CD4-positive, alpha-beta T cell treated with Interleukin-21 for 1 hour (primary cell): ENCODE data around the gene HERC3.
A peak's percentile ranks its signal among the peaks of the same experiment; 100 is the strongest.

Source experiments
- DNase-seq: peaks from one replicate; pipeline ENCODE4 v3.0.0-alpha.2; 2020

Gene HERC3

DNA sequence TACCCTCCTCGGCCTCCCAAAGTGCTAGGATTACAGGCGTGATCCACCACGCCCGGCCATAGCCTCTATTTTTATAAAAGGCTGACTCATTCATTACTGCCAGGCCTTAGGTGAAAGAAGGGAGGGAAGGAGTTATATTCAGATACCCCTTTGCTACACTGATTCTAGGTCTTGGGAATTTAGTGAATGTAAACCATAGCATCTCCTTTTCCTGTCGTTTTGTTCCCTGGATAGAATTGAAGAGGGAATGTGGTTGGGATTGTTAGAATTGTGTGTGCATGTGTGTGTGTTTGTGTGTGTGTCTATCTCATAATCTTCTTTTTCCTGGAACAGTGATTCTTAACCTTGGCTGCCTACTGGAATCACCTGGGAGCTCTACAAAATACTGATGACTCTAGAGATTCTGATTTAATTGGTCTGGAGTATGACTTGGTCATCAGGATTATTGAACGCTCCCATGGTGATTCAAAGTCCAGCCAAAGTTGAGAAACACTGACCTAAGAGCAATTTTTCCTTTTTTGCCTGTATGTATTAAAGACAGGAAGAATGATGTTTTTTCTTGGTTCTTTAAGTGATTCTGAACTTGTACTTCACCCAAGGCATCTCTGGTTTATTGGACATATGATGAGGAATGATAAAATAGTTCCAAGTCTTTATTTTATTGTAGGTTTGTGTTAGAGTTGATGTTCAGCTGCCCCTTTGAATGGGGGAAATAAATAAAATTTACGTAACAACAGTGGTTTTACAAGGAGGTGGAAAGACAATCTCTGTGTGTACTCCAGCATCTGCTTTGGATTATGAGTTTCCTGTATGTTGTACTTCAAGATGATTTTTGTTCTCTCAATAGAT, 68.4 kb downstream of the HERC3 start:
- no peak for DNase-seq

DNA sequence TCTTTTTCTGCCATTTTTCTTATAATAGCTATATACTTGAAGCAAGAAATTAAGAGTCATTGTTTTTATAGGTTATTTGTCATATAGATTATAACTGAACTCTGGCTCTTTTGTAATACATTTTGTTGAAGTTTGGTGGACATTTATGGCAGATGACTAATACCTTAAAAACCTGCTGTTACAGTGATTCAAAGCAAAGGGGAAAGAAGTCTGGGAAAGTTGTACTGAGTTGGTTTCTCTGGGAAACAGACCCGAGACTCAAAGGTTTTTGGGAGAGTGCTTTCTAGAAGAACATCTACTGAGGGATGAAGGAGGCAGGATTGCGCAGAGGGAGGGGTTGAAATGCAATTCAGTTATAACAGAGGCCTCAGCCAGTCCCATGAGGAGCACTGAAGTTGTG, 69.5 kb downstream of the HERC3 start:
- no peak for DNase-seq

DNA sequence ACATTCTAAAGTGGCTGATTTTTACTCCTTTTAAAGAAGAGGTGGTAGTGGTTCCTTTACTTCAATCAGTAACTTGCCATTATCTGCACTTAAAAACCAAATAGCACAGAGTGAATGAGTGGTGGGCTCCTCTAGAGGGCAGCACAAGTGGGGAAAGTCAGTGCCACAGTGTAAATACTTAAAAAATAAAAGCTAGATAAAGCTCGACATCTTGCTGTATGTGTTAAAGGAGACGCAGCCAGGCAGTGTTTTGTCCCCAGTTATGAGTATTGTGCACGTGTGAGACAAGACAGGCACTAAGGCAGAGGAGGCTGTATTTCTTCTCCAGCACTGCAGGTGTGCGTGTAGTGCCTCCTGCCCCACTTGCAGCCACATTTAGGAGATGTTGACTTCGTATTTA, 80.7 kb downstream of the HERC3 start:
- DNase-seq = peak; percentile 37

DNA sequence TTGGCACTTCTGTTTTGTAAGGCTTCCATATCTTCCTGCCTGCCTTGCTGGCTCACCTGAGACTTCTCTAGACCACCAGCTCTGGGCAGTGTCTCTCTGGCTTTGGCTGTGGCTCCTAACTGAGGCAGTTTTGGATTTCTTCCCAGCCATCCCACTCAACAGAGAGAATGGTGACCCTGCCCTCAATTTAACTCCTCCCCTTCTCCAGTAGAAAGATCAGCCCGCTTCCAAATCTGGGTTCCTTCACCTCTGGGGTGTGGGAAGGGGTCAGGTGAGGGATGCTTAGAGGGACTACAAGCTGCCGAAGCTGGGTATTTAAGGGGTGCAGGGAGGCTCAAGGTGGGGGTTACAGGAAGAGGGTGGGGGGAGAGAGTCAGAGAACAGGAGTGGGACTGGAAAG, 81.6 kb downstream of the HERC3 start:
- DNase-seq = no peak

DNA sequence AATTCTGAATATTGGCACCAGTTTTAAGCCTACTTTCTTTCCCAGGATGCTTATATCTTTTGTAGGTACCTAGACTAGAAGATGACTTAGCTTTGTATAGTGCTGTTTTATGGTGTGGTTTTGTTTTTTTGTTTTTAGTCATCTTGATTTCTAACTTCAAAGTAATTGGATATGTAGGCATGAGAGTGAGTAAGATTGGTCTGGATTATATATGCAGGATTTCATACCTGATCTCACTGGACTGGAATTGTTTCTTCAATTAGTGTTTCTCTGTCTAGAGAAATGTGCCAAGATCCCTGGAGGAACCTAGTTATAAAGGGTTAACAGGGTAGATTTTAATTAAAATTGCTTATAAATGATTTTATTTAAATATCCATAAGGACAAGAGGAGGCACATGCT, 82.3 kb downstream of the HERC3 start:
- DNase-seq = no peak

DNA sequence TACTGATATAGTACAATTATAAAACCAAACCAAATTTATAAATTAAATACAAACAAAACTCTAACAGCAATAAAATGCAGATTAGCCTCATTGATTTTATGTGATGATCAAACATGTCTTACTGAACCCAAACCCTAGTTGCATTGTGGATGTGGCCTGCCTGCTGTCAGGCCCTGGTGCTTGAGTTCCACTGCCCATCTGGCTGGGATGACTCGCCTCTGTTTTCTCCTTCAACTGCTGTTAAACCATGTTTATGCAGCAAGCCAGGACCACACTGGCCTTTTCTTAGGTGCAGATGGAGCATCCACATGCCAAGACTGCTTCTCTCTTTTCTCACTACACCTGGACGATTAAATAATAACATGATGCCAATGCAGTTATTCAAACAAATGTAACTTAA, 82.7 kb downstream of the HERC3 start:
- no peak for DNase-seq

DNA sequence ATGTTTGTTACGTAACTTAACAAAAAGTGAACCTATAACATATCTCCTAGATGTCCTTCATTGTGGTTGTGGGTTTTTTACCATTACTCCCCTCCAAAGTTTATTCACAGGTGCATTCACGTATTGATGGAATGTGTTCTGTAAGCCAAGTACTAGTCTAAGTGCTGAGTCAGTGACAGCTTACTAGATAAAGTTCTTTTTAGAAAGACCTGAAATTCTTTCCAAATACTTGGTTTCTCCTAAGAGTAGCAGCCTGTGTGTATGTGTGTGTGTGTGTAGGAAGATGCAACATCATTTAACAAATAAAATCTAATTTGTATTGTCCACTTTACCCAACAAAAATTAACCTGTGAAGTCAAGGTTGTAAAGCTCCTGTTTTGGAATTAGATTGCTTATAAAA, 83.3 kb downstream of the HERC3 start:
- DNase-seq = no peak

DNA sequence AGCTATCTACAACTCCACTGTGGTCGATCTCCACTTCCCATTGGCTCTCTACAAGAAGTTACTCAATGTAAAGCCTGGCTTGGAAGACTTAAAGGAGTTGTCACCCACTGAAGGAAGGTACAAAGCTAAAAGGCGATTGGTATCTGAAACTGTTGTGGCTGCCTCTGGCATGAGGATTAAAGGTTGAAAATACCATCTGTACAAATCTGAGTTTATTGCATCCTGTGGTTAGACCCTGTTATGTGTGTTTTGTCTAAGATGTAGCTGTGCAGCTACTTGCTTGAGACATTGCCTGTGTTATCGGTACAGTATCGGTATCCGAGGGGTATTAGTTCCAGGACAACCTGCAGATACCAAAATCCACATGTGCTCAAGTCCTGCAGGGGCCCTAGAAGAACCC, 88.9 kb downstream of the HERC3 start:
- no peak for DNase-seq

DNA sequence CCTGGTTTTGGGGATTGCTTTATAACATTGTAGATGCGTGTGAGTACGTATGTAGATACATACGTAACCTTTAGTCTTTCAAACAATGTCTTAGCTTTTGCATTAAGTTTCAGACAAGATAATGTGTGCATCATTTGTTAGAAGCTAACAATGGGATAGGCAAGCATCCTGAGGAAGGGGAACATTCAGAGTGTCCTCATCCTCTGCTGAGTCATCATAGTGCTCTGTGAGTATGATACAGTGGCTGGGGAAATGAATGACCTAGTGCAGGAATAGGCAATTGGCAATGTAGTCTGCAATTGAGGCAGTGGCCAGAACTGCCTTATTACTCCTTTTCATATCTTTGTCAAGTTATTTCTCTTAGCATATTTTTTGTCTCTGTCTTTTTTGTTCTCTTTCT, 98.1 kb downstream of the HERC3 start:
- no peak for DNase-seq

DNA sequence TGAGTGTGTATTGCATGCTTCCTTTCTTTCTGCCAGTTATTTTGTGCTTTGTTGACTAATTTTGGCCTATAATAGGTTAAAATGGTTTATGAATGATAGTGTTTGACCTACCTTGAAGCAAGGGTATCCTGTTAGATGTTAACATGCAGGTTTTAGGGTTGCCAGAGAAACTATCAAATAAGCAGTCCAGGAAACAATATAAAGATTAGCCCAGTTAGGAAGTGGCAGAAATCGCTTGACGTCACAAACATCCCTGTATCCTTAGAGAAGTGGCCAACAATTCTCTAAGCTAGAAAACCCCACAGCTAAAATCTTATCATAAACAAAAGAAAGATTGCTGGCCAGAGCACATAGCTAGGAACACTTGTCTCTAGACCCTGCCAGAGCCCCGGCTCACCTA, 101.5 kb downstream of the HERC3 start:
- DNase-seq = no peak

DNA sequence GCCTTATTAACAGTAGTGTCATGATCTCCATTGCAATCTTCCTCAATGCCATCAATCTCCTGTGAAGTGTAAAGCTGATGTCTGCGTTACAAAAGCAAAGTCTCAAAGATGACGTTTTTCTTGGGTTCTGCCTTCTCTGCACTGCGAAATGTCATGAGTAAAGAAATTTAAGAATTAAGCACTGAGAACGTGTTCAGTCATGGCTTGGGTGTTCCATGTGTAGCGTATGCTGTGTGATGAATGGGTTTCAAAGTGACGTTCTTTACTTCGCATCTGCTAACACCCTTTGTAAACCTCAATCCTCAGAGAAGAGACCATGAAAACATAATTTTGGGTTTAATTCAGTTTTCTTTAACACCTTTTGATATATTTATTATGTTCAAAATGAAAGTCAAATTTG, 104.3 kb downstream of the HERC3 start:
- no peak for DNase-seq

DNA sequence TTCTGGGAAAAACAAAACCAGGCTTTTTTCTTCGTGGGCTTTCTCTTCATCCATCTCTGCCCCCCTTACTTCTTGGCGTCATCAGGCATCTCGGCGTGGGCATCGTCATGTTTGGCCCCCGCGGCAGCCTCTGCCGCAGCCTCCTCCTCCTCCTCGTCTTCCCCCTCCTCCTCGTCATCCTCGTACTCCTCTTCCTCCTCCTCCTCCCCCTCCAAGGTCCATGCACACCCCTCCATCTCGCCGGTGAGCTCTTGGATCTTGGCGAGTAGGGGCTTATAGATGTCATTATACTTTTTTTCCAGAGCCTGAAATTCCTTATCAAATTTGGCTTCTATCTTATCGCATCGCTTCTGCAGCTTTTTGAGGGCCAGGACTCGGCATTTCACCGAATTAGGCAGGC, 104.9 kb downstream of the HERC3 start:
- DNase-seq = peak; percentile 40

DNA sequence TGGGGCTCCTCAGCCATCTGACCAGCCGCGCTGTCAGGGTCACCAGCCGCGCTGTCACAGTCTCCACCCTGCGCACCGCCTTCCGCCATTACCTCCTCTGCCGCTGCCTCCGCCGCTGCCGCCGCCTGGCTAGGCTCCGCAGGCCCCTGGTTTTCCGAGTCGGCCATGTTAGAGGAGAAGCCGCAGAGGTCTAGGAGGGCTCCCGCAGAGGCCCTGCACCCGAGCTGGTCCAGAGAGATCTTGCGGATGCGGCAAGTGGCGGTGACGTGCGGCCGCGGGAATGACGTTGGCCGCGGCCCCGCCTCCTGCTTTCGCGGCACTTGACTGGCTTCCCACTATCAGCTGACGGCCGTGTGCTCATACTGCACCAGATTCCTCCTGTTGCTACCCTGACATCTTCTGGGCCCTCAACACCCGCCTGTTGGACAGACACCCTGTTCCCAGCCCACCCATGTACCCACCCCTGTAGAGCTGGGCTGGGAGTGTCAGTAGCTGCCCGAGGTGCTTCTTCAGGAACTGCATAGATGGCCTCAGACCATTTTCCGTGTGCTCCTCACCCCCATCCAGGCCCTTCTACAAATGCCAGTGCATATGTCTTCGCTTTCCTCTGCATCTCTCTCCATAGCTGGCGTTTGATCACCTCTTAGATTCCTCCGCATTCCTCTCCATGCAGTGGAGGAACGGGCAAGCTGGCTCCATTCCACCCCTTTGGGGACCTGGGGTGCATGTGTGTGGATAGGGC, 105.5 kb downstream of the HERC3 start, which contains the start of gene NAP1L5:
NAP1L5 (minus strand) TSS at position 242 of the 742 bp plus-strand sequence; CDS start at position 167, 75 bp downstream.
- DNase-seq = peak; percentile 80

DNA sequence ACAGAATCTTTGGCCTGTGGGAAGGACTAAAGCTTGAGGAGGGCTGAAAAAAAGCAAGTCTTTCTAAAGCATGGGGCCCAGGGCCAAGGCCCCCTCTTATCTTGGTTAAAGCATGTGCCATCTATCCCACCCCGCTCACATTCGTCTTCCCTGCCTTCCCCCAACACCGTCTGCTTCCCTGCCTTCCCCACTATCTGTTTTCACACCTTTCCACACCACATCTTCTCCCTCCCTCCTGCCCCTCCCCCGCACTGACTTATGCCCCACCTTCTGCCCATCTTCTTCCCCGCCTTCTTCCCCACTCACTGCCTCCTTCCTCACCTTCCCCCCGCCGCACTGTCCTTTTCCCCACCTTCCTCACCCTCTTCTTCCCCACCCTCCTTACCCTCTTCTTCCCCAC, 106.2 kb downstream of the HERC3 start:
- DNase-seq = no peak

DNA sequence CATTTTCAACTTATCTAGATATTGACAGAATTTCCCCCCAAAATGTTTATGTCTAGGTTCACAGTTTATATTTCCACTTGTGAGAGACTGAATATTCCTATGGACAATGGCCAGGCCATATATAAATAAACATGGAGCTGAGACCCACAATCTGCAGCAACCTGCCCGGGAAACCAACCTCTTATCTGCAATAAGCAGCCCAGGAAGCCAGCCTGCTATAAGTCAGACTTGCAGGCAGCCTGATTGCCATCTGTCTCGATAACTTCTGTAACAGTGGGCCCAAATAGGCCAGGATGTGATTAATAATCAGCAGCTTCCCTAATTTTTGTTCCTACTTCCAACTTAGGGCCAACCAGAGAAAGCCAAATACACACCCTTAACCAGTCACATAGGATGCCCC, 110.5 kb downstream of the HERC3 start:
- no peak for DNase-seq

DNA sequence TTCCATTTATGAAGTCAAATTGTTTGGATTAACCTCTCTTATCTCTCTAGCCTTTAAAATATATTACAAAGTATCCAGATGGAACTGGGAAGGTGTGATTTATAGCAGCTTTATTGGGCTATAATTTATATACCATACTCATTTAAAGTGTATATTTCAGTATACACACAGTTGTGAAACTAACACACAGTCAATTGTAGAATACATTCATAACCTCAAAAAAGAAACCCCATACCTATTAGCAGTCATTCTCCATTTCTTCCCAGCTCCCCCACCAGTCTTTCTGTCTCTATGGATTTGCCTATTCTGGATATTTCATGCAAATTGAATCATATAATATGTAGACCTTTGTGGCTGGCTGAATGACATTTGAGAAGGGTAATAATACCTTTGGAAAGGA, 112.9 kb downstream of the HERC3 start:
- no peak for DNase-seq

DNA sequence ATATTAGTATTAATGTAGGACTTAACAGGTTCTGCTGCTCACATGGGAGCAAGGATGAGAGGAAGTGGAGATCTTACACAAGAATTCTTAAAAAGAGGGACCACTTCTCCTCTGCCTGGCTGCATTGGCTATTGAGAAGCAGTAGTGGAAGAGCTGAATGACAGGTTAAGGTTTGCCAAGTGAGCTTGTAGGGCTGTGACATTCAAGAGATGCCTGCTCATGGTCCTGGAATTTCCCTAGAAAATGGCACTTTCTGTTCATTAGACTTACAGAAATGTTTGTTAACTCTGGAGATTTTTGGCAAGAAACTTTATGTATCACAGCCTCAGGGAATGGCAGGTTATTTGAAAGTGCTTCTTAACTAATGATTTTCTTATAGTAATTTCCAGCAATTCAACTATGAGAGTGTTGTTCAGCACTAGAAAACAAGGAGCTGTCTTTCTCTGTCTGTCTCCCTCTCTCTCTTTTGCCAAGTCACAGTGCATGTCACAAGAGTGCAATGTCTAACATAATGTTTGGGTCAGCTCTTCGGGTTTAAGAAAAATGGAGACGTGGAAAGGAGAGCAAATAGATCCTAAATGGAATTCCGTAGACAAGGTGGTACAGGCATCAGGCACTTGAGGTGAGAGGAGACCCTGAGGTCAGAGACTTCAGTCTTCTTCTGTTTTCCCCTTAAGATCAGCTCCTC, 113.7 kb downstream of the HERC3 start:
- no peak for DNase-seq

DNA sequence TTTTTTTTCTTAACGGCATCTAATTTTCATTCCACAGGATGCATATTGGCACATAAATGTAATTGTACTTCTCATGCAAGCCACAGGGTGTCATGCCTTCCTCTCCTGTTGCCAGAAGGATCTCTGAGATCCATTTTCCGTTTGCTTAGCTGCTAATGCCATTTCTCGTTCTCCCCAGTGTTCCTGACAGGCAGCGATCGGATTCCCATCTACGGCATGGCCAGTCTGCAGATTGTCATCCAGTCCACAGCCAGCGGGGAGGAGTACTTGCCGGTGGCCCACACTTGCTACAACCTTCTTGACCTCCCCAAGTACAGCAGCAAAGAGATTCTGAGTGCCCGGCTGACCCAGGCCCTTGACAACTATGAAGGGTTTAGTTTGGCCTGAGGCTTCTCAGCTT, 114.3 kb downstream of the HERC3 start:
- DNase-seq = no peak

DNA sequence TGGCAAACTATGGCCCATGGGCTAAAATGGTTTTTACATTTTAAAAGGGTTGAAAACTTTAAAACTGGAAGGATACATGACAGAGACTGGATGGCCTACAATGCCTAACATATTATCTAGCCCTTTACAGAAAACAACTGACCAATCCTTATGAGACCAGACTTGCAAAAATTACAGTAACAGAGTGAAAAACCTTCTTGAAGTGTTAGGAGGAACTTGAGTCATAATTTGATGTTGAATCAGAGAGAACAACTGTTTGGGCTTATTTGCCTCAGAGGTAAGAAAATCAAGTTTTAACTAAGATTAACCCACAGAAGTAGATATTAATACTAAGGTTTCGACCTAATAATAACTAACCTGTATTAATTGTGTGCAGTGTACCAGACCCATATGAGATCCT, 117.7 kb downstream of the HERC3 start:
- no peak for DNase-seq

DNA sequence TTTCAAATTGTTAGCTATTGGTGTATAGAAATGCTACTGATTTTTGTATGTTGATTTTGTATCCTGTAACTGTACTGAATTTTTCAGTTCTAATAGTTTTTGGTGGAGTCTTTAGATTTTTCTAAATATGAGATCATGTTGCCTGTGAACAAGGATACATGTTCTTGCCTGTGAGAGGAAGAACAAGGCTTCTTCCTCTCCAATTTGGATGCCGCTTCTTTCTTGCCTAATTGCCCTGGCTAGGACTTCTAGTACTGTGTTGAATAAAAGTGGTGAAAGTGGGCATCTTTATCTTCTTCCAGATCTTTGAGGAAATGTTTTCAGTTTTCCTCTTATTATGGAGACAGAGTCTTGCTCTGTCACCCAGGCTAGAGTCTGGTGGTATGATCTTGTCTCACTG, 121.5 kb downstream of the HERC3 start:
- DNase-seq = no peak

DNA sequence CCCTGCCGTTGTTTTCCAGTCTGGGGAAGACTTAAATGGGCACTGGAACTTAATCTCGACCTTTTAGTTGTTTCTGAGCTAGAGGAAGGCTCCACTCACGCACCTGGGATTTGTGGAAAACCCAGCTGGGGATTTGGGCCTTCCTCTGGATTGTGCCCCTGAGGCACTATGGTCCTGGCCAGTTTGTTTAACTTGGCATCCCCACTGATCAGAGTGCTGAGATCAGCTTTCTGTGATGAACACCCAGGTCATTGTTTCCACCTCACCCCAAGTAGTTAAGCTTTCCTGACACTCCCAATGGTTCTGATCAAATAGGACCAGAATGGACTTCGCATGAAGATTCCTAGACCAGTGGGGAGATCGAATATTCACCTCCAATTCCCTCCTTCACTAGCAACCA, 125.8 kb downstream of the HERC3 start:
- no peak for DNase-seq

DNA sequence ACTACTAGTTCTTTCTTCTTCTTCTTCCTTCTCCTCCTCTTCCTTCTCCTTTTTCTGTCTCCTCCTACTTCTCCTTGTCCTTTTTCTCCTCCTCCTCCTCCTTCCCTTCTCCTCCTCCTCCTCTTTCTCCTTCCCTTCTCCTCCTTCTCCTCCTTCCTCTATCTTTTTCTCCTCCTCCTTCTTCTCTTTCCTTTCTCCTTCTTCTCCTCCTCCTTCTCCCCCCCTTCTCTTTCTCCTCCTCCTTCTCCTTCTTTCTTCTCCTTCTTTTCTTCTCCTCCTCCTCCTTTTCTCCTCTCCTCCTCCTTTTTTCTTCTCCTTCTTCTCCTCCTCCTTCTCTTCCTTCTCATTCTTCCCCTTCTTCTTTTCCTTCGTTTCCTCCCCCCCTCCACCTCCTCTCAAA, 127.1 kb downstream of the HERC3 start:
- no peak for DNase-seq

DNA sequence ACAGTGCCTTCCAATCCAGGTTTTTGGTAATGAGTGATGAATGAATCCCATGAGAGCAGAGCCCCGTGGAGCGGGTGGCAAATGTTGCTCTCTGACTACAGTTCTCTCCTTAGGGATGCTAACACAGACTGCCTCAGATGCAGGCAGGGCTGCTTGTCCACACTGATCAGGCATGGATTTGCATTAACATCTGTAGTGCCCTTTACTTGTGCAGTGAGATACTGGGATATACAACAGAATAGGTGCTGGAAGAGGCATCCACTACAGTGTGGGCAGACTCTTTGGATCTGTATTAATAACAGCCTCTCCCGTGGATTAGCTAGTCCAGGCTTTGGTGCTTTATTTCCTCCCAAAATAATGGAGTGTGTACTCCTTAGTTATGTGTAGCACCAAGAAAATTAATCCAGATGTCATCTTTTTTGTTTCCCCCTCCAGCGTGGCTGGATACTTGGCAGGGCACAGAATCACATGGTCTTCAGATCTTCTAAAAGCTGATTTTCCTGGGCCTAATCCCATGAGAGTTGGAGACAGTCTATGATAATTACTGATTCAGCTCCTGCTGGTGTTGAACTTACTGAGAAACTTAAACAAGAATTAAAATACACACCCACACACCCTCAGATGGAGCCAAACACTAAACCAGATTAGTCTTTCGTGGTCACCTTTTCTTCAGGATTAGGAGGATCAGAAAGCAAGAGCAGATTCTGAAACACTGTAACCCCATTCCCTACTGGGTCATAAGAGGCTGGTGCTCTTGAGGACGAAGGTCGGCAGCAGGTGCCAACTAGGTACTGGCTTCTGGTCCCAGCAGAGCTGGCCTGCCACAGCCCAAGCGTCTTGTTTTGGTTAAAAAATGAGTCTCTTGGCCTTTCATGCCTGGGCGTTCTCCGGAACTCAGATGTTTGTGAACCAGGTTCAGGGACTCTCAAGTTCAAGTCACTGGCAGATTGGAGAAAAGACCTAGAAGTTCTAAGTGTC, 128.5 kb downstream of the HERC3 start:
- no peak for DNase-seq
